Tibial nerve (tissue), 4 donors: ENCODE results near the gene ABCA9.

Experiments used
- CTCF ChIP-seq, 5 experiments: fragments of 200-600 bp in 3 of 5; fragments of 450-650 bp in 2 of 5; sonication (generic) in 3 of 5; IDR thresholded peaks; one replicate each; pipeline ENCODE4 v1.5.1; 2016 to 2019; ENCODE audit warnings: antibody characterized with exemption in 5 of 5, mild to moderate bottlenecking in 3 of 5, moderate library complexity in 2 of 5
- EP300 ChIP-seq, 2 donors: sonication (generic); formaldehyde crosslinking; IDR thresholded peaks; one replicate each; pipeline ENCODE4 v1.6.1; 2017; ENCODE audit warnings: antibody characterized with exemption in 2 of 2, mild to moderate bottlenecking in 1 of 2
- POLR2A ChIP-seq, 2 donors: fragments of 450-650 bp; IDR thresholded peaks; one replicate each; pipeline ENCODE4 v1.6.1; 2017; ENCODE audit warnings: antibody characterized with exemption in 2 of 2, mild to moderate bottlenecking in 2 of 2, moderate library complexity in 2 of 2

GRCh38 chr17:69045646-69046045, 15.1 kb downstream of the ABCA9 start:
- TF ChIP-seq CTCF (IDR thresholded peaks at IDR 0.05) (no peak), POLR2A (IDR thresholded peaks at IDR 0.05) (no peak), EP300 (IDR thresholded peaks at IDR 0.05) (no peak)
